Erythroblast (primary cell): ENCODE measurements around the gene WIPF3.

Experiments used
- GATA1 ChIP-seq: IDR thresholded peaks from 2 replicates; pipeline ENCODE4 v1.6.1; 2011; ENCODE audit warnings: low read depth, mild to moderate bottlenecking, control low read depth, low read length, moderate library complexity
- POLR2A ChIP-seq: IDR thresholded peaks from 2 replicates; pipeline ENCODE4 v1.6.1; 2011; ENCODE audit warnings: mild to moderate bottlenecking, low read length

DNA sequence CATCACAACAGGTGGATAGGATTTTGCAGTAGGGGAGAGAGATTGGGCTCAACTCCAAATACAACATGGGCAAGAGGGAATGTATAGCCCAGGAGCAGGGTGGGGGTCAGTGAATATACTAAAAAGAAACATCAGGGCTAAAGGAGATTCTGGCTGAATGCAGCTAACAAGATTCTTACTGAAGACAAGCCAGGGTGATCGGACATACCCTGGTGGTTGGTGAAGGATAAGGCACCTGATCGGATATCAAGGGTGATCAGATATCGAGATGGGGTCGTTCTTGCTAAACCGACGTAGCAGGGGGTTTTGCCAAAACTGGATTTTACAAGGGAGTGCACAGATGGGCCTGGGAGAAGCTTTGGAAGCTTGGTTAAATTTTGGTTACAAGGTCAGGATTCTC is 34.4 kb downstream of the WIPF3 start:
- TF ChIP-seq POLR2A (no peak), GATA1 (no peak)
